HUES64 (cell line): ENCODE data around the gene SPRR1A.

ENCODE experiments used
- H3K27ac ChIP-seq: 2 replicates; pipeline ENCODE4 v1.7.0; 2013; ENCODE audit warnings: low read depth, low read length, inconsistent platforms
- H3K27me3 ChIP-seq: 2 replicates; pipeline ENCODE4 v1.6.1; 2013; ENCODE audit warnings: mild to moderate bottlenecking, low read length; ENCODE audit not compliant: insufficient read depth
- H3K36me3 ChIP-seq: 2 replicates; pipeline ENCODE4 v1.6.1; 2013; ENCODE audit warnings: mild to moderate bottlenecking, low read length; ENCODE audit not compliant: insufficient read depth
- H3K4me1 ChIP-seq: 2 replicates; pipeline ENCODE4 v1.6.1; 2013; ENCODE audit warnings: mild to moderate bottlenecking, low read length, moderate library complexity; ENCODE audit not compliant: insufficient read depth
- H3K4me3 ChIP-seq: 2 replicates; pipeline ENCODE4 v1.5.1; 2013; ENCODE audit warnings: mild to moderate bottlenecking, low read length, moderate library complexity
- H3K9ac ChIP-seq: 2 replicates; pipeline ENCODE4 v1.6.1; 2013; ENCODE audit warnings: mild to moderate bottlenecking, low read depth, low read length
- H3K9me3 ChIP-seq: 2 replicates; pipeline ENCODE4 v1.6.1; 2013; ENCODE audit warnings: low read depth, low read length; ENCODE audit not compliant: insufficient read depth
- WGBS: fragments of 150-250, 120-280 bp; methylation state at CpG from one replicate; pipeline ENCODE4 v1.1.7; 2013; ENCODE audit warnings: missing lambda C conversion rate; 5-methylcytosine and 5-hydroxymethylcytosine counted together

Gene SPRR1A

DNA sequence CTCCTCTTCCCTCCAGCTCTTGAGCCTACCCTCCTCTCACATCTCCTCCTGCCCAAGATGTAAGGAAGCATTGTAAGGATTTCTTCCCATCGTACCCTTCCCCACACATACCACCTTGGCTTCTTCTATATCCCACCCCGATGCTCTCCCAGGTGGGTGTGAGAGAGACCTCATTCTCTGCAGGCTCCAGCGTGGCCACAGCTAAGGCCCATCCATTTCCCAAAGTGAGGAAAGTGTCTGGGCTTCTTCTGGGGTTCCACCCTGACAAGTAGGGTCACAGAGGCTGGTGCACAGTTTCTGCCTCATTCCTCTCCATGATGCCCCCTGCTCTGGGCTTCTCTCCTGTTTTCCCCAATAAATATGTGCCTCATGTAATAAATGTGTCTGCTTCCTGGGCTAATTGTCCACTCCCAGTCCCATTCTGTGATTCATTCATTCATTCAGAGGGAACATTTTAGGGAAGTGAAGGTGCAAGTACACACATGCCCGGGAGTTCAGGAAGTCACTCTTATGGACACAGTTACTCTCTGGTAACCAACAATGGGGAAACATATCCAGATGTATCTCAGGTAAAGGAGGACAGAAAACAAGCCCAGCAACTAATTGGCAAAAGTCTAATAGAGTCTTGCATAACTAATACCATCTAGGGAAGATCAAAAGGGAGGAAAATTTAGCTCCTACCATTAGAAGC, 11.5 kb upstream of the SPRR1A start:
- H3K9ac ChIP-seq, result no peak overlapping the region
- H3K27me3 ChIP-seq, result no peaks in the 10 kb centered on the region
- H3K9me3 ChIP-seq, result peaks cover 34% of the 10 kb centered on the region; the same call in 1 of the 2 replicates
- no peaks in the 10 kb centered on the region for H3K36me3 ChIP-seq
- H3K4me3 ChIP-seq, result no peak overlapping the region
- no peak overlapping the region for H3K27ac ChIP-seq
- 70% methylated on average over 3 of the region's 4 CpGs for WGBS
- H3K4me1 ChIP-seq, result no peaks in the 10 kb centered on the region

GRCh38 chr1:152976688-152977087, 7.2 kb upstream of the SPRR1A start:
- H3K9me3 ChIP-seq, result peaks cover 30% of the 10 kb centered on the region; the same call in 1 of the 2 replicates
- no CpG with 5 or more reads among the region's 1 CpG for WGBS

GRCh38 chr1:152977614-152978013, 6.3 kb upstream of the SPRR1A start:
- H3K9me3 ChIP-seq, result peaks cover 36% of the 10 kb centered on the region
- H3K9ac ChIP-seq, result no peak overlapping the region
- H3K27ac ChIP-seq, result no peak overlapping the region
- peaks cover 2% of the 10 kb centered on the region; the same call in 1 of the 2 replicates for H3K27me3 ChIP-seq
- no peaks in the 10 kb centered on the region for H3K36me3 ChIP-seq
- no peaks in the 10 kb centered on the region for H3K4me1 ChIP-seq
- no peak overlapping the region for H3K4me3 ChIP-seq

More at GRCh38 chr1:152976688-152977087, 7.2 kb upstream of the SPRR1A start:
- Histone ChIP-seq H3K27ac (no peak overlapping the region), H3K36me3 (no peaks in the 10 kb centered on the region), H3K4me3 (no peak overlapping the region), H3K27me3 (peaks cover 2% of the 10 kb centered on the region; the same call in 1 of the 2 replicates), H3K4me1 (no peaks in the 10 kb centered on the region), H3K9ac (no peak overlapping the region)

- H3K4me3 ChIP-seq, result no peak overlapping the region
- H3K4me1 ChIP-seq, result no peaks in the 10 kb centered on the region
- WGBS, result 75% methylated on average over 1 of the region's 1 CpG
- peaks cover 2% of the 10 kb centered on the region; the same call in 1 of the 2 replicates for H3K27me3 ChIP-seq
- no peak overlapping the region for H3K27ac ChIP-seq
- H3K36me3 ChIP-seq, result no peaks in the 10 kb centered on the region
- no peak overlapping the region for H3K9ac ChIP-seq
- H3K9me3 ChIP-seq, result peaks cover 35% of the 10 kb centered on the region
These were observed 3.2 kb upstream of the SPRR1A start for GRCh38 chr1:152980676-152981075.

GRCh38 chr1:152981146-152981871, 2.6 kb upstream of the SPRR1A start:
- Histone ChIP-seq H3K36me3 (no peaks in the 10 kb centered on the region), H3K27ac (no peak overlapping the region), H3K27me3 (peaks cover 2% of the 10 kb centered on the region; the same call in 1 of the 2 replicates), H3K4me1 (no peaks in the 10 kb centered on the region), H3K9me3 (peaks cover 36% of the 10 kb centered on the region), H3K9ac (no peak overlapping the region), H3K4me3 (no peak overlapping the region)
- 83% methylated on average over 6 of the region's 6 CpGs for WGBS

- peaks cover 2% of the 10 kb centered on the region; the same call in 1 of the 2 replicates for H3K27me3 ChIP-seq
- H3K36me3 ChIP-seq, result no peaks in the 10 kb centered on the region
- H3K9me3 ChIP-seq, result peaks cover 37% of the 10 kb centered on the region
- H3K27ac ChIP-seq, result no peak overlapping the region
- 84% methylated on average over 4 of the region's 4 CpGs for WGBS
- no peak overlapping the region for H3K4me3 ChIP-seq
- H3K9ac ChIP-seq, result no peak overlapping the region
- H3K4me1 ChIP-seq, result no peaks in the 10 kb centered on the region
These were observed 1.8 kb upstream of the SPRR1A start for GRCh38 chr1:152982076-152982475.

DNA sequence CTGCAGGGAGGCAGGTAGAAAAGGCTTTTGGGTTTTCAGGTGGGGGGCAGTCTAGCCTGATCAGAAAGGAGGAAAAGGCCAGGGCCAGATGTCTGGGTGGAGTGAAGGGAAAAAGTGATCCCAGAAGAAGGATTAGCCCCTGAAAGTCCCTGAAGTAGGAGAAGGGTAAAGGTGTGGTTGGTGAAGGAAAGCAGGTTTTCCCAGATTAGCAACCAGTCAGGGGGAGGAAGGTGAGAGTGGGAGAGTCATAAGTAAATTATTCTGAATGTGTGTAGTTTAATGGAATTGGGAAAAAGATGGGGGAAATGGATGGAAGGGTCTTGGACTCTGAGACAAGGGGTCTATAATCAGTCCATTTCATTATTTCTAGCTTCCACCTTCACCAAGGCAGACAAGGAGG, 647 bp upstream of the SPRR1A start:
- Histone ChIP-seq H3K9me3 (peaks cover 40% of the 10 kb centered on the region), H3K9ac (no peak overlapping the region), H3K4me1 (no peaks in the 10 kb centered on the region), H3K4me3 (no peak overlapping the region), H3K27ac (no peak overlapping the region), H3K36me3 (no peaks in the 10 kb centered on the region), H3K27me3 (no peaks in the 10 kb centered on the region)

- WGBS, result 52% methylated on average over 2 of the region's 2 CpGs
- H3K27ac ChIP-seq, result no peak overlapping the region
- no peaks in the 10 kb centered on the region for H3K27me3 ChIP-seq
- no peaks in the 10 kb centered on the region for H3K36me3 ChIP-seq
- no peak overlapping the region for H3K4me3 ChIP-seq
- H3K9ac ChIP-seq, result no peak overlapping the region
- no peaks in the 10 kb centered on the region for H3K4me1 ChIP-seq
- H3K9me3 ChIP-seq, result peaks cover 41% of the 10 kb centered on the region
These were observed 2.7 kb downstream of the SPRR1A start for GRCh38 chr1:152986578-152986977.

DNA sequence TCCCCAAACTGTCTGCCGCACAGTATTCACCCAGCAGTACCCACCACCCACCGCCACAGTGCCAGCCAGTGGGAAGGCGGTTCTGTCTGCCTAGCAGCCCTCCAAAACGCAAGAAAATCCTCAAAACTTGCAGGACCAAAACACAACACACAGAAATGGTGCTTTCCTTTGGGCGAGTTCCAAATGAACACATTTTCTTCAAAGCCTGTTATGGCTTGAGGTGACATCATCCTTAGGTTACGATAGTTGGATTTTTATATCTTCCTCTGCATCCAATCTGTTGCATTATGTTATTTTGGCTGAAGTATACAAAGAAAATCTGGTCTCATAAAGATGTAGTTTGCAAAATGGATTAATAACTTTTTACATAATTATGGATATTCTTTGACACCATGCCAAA, 9.3 kb downstream of the SPRR1A start:
- 65% methylated on average over 5 of the region's 6 CpGs for WGBS
- no peaks in the 10 kb centered on the region for H3K36me3 ChIP-seq

DNA sequence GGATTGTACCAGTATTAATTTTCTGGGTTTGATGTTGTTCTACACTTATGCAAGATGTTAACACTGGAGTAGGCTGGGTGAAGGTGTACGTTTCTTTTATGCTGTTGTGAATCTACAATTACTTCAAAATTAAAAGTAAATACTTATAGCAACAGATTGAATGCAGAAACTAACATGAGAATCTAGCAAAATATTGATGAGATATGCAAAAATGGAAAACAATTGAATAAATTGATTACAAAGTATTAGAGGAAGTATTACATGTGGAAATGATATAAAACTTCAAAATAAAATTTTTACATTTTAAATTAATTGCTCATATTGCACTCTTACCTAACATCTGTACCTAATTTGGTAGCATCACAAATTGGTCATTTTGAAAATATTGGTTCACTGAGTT, 12.0 kb downstream of the SPRR1A start:
- WGBS, result no CpG with 5 or more reads among the region's 1 CpG
- peaks cover 5% of the 10 kb centered on the region; the same call in 1 of the 2 replicates for H3K4me1 ChIP-seq
- no peaks in the 10 kb centered on the region for H3K27me3 ChIP-seq
- H3K4me3 ChIP-seq, result no peak overlapping the region
- H3K27ac ChIP-seq, result no peak overlapping the region
- peaks cover 20% of the 10 kb centered on the region for H3K9me3 ChIP-seq
- no peaks in the 10 kb centered on the region for H3K36me3 ChIP-seq
- H3K9ac ChIP-seq, result no peak overlapping the region

More for the DNA sequence above, 9.3 kb downstream of the SPRR1A start:
- Histone ChIP-seq H3K27me3 (no peaks in the 10 kb centered on the region), H3K4me1 (peaks cover 5% of the 10 kb centered on the region; the same call in 1 of the 2 replicates), H3K27ac (no peak overlapping the region), H3K9ac (no peak overlapping the region), H3K9me3 (peaks cover 29% of the 10 kb centered on the region), H3K4me3 (no peak overlapping the region)

DNA sequence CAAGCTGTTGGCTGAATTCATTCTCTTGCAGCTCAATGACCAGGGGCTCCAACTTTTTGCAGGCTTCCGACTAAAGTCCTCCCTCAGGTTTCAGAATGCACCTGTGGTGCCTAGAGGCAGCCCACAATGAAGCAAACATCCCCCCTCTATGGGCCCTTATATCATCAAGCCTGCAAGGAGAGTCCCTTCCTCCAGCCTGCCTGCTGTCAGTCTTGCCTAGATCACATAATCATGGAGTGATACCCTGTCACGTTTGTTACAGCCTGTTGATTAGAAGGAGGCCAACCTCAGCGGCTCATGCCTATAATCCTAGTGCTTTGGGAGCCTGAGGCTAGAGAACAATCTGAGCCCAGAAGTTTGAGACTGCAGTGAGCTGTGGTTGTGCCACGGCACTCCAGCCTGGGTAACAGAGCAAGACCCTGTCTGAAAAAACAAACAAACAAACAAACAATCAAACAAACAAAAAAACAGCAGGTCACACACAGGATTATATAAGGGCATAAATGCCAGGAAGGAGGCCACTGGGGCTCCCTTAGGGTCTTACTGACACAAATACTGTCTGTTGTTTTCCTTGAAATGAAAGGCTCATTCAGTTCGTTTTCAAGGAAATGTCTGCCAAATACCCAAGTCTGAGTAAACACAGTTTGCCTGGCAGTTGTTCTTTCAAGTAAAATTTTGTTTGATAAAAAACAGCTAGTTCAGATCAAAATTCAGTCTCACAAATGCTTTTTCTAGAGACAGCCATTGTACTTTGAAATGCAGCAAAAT, 12.9 kb downstream of the SPRR1A start:
- H3K36me3 ChIP-seq, result no peaks in the 10 kb centered on the region
- 57% methylated on average over 5 of the region's 5 CpGs for WGBS
- H3K9ac ChIP-seq, result no peak overlapping the region
- H3K4me3 ChIP-seq, result no peak overlapping the region
- no peak overlapping the region for H3K27ac ChIP-seq
- H3K27me3 ChIP-seq, result no peaks in the 10 kb centered on the region
- H3K4me1 ChIP-seq, result peaks cover 5% of the 10 kb centered on the region; the same call in 1 of the 2 replicates
- peaks cover 26% of the 10 kb centered on the region for H3K9me3 ChIP-seq
